ENCODE results near the gene SPI1.
"Not testable (repeated sequence)": the region's sequence is repeated elsewhere in the genome, so short reads cannot be mapped to it uniquely, and the experiment has no call there.

Gene SPI1

GRCh38 chr11:47337229-47337924, 41.0 kb downstream of the SPI1 start:
- DNase-seq = no peak

DNA sequence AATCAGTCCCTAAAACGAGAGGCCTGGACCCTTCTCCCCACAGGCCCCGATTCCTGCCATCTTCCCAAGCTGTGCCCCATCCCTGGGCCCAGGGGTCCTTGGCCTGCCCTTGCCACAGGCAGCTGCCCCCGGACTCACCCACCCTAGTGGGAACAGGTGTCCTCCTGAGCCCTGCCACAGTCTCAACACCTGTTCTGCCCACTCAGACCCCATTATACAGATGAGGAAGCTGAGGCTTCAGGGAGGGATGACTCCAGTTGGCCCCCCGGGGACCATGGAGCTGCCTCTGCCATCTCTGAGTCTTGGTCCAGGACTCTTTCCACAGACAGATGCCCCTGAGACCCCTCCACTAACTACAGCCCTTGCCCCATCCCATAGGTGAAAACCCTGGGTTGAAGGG, 41.8 kb downstream of the SPI1 start:
- DNase-seq = no peak

DNA sequence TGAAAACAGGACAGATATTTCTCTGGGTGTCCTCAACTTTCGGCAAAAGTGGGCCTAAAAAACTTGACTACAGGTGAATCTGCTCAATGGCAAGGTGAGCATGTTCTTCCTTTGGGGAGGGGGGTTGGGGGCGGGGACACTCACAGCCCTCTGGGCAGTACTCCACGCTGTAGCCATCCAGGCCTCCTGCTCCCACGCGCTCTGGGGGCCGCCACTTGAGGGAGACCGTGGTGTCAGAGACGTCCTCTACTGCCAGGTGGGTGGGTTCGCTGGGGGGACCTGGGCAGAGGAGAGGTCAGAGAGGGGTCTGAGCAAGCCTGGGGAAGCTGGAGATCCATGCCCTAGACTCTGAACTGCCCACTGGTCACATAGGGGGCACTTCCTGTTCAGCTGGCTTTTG, 42.6 kb downstream of the SPI1 start:
- DNase-seq = no peak

DNA sequence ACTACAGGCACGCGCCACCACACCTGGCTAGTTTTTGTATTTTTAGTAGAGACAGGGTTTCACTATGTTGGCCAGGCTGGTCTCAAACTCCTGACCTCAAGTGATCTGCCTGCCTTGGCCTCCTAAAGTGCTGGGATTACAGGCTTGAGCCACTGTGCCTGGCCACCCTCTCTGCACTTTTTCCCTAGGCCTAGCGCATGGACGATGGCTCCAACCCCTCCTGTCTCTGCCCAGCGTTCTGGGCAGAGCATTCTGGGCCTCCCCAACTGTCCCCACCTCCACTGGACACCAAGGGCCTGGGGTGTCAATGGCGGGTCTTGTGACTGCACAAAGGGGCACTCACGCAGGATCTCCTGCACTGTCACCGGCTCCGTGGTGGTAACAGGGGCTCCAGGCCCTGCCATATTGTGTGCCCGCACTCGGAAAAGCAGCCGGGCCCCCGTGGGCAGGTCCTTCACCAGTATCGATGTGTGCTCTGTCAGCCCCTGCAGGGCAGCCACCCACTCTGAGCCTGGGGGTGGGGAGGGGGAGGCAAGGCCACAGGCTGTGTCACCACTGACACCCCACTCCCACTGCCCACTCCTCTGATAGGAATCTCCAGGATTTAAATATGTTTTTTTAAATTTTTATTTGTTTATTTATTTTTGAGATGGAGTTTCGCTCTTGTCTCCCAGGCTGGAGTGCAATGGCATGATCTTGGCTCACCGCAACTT, 43.5 kb downstream of the SPI1 start:
- not testable (repeated sequence) for DNase-seq

- DNase-seq = no peak
Measured at GRCh38 chr11:47333886-47334443, 44.4 kb downstream of the SPI1 start.

DNA sequence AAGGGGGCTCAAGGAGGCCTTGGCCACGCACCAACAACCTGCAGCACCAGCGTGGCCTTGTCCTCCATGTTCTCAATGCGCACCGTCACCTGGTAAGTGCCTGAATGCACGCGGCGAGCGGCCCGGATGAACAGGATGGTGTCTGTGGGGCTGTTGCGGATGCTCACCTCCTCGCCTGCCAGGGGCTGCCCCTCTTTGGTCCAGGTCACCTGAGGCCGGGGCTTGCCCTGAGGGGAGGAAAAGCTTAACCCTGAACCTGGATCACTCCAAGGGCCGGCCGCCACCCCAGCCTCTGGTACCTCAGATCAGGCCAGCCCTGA, 44.9 kb downstream of the SPI1 start:
- DNase-seq = no peak

DNA sequence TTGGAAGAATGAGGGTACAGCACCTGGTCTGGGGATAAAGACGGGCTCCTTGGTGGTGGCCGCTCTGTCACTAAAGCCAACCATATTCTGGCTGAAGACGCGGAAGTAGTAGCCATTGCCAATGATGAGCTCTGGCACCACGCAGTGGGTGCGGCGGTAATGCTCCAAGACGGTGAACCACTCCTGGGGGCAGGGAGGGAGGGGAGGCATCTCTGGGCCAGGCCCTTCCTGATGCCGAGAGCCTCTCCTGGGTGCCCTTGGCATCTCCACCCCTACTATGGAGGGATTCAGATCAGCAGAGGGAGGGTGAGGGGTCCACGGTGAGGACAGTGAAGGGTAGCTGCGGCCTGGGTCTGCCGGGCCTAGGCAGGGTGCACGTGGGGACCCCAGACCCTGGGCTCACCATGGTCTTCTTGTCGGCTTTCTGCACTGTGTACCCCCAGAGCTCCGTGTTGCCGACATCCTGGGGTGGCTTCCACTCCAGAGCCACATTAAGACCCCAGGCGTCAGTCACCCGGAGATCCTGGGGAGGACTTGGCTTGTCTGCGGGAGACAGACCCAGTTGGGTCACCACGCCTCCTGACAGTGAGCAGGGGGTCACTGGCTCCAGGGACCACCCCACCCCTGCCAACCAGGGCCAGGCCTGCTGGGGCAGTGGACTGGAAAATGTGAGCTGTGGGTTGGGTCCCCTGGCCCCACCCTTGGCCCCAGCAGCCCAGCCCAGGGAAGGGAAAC, 45.4 kb downstream of the SPI1 start:
- no peak for DNase-seq

- DNase-seq = no peak
Measured at GRCh38 chr11:47332303-47332711, 46.0 kb downstream of the SPI1 start.

GRCh38 chr11:47331454-47332302, 46.7 kb downstream of the SPI1 start:
- no peak for DNase-seq

GRCh38 chr11:47329987-47330931, 48.1 kb downstream of the SPI1 start:
- DNase-seq = peak; percentile 49

GRCh38 chr11:47329431-47329986, 48.8 kb downstream of the SPI1 start:
- DNase-seq = peak; percentile 45

DNA sequence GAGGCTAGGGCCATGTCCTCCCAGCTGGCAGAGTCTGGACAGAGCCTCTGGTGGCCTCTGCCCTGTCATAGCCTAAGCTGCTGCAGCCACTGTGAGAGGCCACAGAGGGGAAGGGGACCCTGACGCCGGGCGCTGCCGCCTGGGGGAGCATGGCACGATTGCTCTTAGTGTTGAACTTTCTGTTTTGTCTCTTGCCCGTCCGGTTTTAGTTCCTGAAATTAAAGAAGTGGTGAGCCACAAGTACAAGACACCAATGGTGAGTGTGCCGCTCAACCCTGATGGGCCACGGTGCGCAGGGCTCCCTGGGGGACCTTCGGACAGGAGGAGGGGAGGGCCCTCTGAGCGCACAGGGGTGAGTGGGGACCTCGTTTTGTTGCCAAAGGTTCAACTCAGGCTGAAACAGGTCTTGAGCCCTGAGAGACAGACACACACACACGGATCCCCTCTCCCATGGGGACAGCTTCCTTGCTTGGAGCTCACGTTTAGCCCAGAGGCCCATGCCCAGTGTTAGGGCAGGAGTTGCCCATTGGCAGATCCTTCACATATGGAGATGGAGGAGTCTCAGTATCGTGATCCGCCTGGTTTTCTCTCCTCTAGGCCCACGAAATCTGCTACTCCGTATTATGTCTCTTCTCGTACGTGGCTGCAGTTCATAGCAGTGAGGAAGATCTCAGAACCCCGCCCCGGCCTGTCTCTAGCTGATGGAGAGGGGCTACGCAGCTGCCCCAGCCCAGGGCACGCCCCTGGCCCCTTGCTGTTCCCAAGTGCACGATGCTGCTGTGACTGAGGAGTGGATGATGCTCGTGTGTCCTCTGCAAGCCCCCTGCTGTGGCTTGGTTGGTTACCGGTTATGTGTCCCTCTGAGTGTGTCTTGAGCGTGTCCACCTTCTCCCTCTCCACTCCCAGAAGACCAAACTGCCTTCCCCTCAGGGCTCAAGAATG, 49.6 kb downstream of the SPI1 start:
- DNase-seq = no peak

DNA sequence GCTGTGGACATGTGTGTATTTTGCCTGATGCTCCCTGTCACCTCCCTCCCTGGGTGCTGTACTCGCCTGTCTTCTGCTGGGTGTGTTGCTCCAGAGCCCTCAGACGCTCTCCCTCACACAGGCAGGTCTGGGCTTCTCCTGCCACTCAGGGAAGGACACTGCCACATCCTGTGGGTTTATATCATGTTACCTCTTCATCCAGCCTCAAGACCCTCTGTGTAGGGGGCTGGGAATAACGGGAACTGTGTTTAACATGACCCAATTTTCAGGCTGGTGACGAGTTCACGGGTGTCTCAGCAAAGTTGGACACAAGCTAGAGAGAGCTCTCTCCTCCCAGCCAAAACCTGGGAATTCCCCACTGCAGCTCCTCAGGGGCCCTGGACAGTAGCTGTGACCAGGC, 50.4 kb downstream of the SPI1 start:
- no peak for DNase-seq

- no peak for DNase-seq
Measured at GRCh38 chr11:47327025-47327424, 51.3 kb downstream of the SPI1 start.

DNA sequence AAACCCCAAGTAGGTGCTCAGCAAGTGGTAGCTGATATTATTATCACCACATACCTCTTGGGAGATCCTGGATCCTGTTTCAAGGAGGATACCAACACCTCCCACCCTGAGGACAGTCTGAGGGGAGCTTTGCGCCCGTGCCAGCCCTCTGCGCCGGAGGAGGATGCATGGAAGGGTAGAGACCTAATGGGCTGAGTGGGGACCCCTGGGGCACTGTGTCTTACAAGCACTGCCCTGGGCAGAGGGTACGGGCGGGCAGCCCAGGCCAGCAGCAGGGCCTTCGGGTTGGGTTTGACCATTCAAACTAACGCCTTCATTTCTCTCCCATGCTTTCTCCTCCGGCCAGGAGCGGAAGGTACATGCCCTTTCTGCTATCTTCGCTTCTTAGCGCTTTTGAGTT, 52.1 kb downstream of the SPI1 start:
- no peak for DNase-seq

GRCh38 chr11:47325271-47326041, 52.9 kb downstream of the SPI1 start:
- no peak for DNase-seq

DNA sequence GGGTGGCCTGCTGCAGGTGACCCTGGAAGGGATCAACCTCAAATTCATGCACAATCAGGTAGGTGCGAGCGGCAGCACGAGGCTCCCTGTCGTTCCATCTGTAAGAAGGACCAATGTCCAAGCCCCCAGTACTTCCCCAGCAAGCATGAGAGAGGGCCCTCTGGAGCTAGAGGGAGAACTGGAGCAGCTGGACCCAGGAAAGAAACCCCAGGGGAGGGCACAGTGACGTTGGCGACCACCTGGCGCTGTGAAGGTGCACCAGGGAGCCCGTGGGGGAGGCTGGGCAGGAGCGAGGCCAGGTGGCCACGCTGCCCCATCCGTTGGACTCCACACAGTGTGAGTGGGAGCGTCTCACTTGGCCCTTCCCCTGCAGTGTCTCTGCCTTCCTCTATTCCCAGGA, 53.8 kb downstream of the SPI1 start:
- no peak for DNase-seq

DNA sequence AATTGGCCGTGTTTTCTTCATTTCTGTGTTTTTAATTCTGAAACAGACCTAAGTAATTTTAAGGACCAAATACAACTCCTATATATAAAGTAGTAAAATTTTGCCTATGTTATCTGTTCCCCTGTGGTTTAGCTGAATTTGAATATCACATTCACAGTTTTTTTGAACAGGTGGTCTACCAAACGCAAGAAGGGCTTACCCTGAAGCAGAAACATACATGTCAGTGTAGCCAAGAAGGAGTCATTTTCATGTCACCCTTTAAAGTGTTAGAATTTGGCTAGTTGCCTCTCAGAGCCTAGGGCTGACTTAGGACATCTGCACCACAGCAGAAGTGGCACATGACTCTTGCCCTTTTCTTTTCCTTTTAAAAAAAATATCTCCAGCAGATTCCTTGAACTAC, 60.2 kb downstream of the SPI1 start:
- no peak for DNase-seq

Measured in retina (tissue), 1 donor.